Measurements from ENCODE around the gene TPRX1.
"Not testable (repeated sequence)": the region's sequence is repeated elsewhere in the genome, so short reads cannot be mapped to it uniquely, and the experiment has no call there.

TPRX1 gene

DNA sequence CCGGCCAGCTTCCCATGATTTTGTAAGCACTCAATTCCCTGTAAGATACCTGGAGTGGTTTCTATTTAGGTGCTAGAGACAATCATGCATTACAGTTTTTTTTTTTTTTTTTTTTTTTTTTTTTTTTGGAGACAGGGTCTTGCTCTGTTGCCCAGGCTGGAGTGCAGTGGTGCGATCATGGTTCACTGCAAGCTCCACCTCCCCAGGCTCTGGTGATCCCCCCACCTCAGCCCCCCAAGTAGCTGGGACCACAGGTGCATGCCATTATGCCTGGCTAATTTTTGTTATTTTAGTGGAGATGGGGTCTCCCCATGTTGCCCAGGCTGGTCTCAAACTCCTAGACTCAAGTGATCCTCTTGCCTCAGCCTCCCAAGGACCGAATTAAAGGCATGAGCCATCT lies 39.6 kb downstream of the TPRX1 start:
- H3K23ac ChIP-seq (ENCODE audit: low read depth, low read length, poor library complexity); H3K4me1 ChIP-seq (ENCODE audit: control insufficient read depth in 2 of 2, insufficient read depth in 1 of 2, low read depth in 1 of 2, low read length in 2 of 2); H3K18ac ChIP-seq (ENCODE audit: low read length); H3K9ac ChIP-seq (ENCODE audit: low read depth, low read length, poor library complexity); H3K36me3 ChIP-seq (replicated peaks in 1 of 2; ENCODE audit: control insufficient read depth in 2 of 2, insufficient read depth in 2 of 2, low read length in 2 of 2); H2AK5ac ChIP-seq (ENCODE audit: low read depth, low read length); H4K91ac ChIP-seq (ENCODE audit: low read depth, low read length, poor library complexity); H2AFZ ChIP-seq (ENCODE audit: low read length); H2BK120ac ChIP-seq (ENCODE audit: low read depth, low read length); DNase-seq (ENCODE audit: low spot score); H3K14ac ChIP-seq (ENCODE audit: low read length); H3K27ac ChIP-seq (replicated peaks; ENCODE audit: low read length); H2BK12ac ChIP-seq (ENCODE audit: low read length); H3K27me3 ChIP-seq (ENCODE audit: control insufficient read depth in 3 of 3, insufficient read depth in 3 of 3, low read depth in 1 of 3, low read length in 3 of 3); H2BK5ac ChIP-seq (ENCODE audit: low read length); H3K79me1 ChIP-seq (ENCODE audit: low read depth, low read length); H3K4me3 ChIP-seq (ENCODE audit: low read length in 2 of 2); H3K9me3 ChIP-seq (replicated peaks in 1 of 2; ENCODE audit: control insufficient read depth in 2 of 2, insufficient read depth in 1 of 2, low read depth in 1 of 2, low read length in 2 of 2); H2BK15ac ChIP-seq (ENCODE audit: low read length); H3K4me2 ChIP-seq (ENCODE audit: insufficient read depth, low read length, poor library complexity, severe bottlenecking); H4K8ac ChIP-seq (ENCODE audit: low read depth, low read length); H3K4ac ChIP-seq (ENCODE audit: low read length): not testable (repeated sequence)
- no CpG with 5 or more reads among the region's 3 CpGs for WGBS, 2 donors (ENCODE audit: extremely low coverage in 2 of 2, insufficient read length in 2 of 2, insufficient replicate concordance in 1 of 2)

DNA sequence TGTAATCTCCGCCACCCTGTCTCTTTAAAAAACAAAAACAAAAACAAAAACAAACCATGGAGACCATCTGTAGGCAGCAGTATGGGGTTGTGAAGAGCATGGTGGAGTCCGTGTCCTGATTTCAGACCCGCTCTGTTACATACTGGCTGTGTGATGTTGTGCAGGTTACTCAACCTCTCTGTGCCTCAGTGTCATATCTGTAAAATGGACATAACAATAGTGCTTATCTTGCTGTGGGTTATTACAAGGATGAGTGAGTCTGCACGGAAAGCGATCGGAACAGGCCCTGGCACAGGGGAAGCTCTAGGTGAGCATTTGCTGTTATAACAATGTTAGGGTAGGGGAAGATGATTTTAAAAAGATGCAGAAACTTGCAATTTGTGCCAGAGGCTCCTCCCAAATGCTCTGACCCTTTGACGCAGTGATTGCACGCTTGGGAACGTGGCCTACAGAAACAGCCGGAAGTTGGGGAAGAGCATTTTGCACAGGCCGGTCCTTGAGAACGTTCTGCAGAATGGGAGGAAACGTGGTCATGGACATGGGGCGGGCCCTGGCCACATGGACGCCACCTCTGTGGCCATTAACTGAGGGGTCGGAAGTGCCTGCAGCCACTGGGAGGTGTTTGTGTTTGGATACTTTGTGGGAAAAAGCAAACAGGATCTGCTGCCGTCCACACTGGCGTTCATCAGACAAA lies 41.6 kb downstream of the TPRX1 start:
- H3K4me1 ChIP-seq (ENCODE audit: control insufficient read depth in 2 of 2, insufficient read depth in 1 of 2, low read depth in 1 of 2, low read length in 2 of 2): peaks cover 2 to 4% of the 10 kb centered on the region in 2 donors
- peaks cover 6 to 16% of the 10 kb centered on the region in 2 donors for H3K36me3 ChIP-seq (replicated peaks in 1 of 2; ENCODE audit: control insufficient read depth in 2 of 2, insufficient read depth in 2 of 2, low read length in 2 of 2)
- no CpG with 5 or more reads among the region's 18 CpGs for WGBS, 2 donors (ENCODE audit: extremely low coverage in 2 of 2, insufficient read length in 2 of 2, insufficient replicate concordance in 1 of 2)
- peak overlapping the region; percentile 44 for H3K9ac ChIP-seq (ENCODE audit: low read depth, low read length, poor library complexity)
- no peak overlapping the region for H3K23ac ChIP-seq (ENCODE audit: low read depth, low read length, poor library complexity)
- no peak overlapping the region for H4K91ac ChIP-seq (ENCODE audit: low read depth, low read length, poor library complexity)
- no peak overlapping the region for H2AK5ac ChIP-seq (ENCODE audit: low read depth, low read length)
- H3K4ac ChIP-seq (ENCODE audit: low read length): no peak overlapping the region
- H2BK15ac ChIP-seq (ENCODE audit: low read length): no peak overlapping the region
- no peak overlapping the region for H3K4me3 ChIP-seq (ENCODE audit: low read length in 2 of 2)
- H2BK120ac ChIP-seq (ENCODE audit: low read depth, low read length): no peak overlapping the region
- H3K14ac ChIP-seq (ENCODE audit: low read length): no peak overlapping the region
- H3K4me2 ChIP-seq (ENCODE audit: insufficient read depth, low read length, poor library complexity, severe bottlenecking): no peak overlapping the region
- no peak overlapping the region for H2BK12ac ChIP-seq (ENCODE audit: low read length)
- no peak overlapping the region for H3K27ac ChIP-seq (replicated peaks; ENCODE audit: low read length)
- H3K9me3 ChIP-seq (replicated peaks in 1 of 2; ENCODE audit: control insufficient read depth in 2 of 2, insufficient read depth in 1 of 2, low read depth in 1 of 2, low read length in 2 of 2): peaks cover 0 to 2% of the 10 kb centered on the region in 2 donors
- peak overlapping the region; percentile 27 for H3K18ac ChIP-seq (ENCODE audit: low read length)
- H2AFZ ChIP-seq (ENCODE audit: low read length): no peak overlapping the region
- H3K79me1 ChIP-seq (ENCODE audit: low read depth, low read length): peaks cover under 1% of the 10 kb centered on the region
- peaks cover 0 to 2% (median 0%) of the 10 kb centered on the region in 3 experiments for H3K27me3 ChIP-seq (ENCODE audit: control insufficient read depth in 3 of 3, insufficient read depth in 3 of 3, low read depth in 1 of 3, low read length in 3 of 3)
- no peak overlapping the region for H2BK5ac ChIP-seq (ENCODE audit: low read length)
- H4K8ac ChIP-seq (ENCODE audit: low read depth, low read length): no peak overlapping the region
- DNase-seq (ENCODE audit: low spot score): no peak

DNA sequence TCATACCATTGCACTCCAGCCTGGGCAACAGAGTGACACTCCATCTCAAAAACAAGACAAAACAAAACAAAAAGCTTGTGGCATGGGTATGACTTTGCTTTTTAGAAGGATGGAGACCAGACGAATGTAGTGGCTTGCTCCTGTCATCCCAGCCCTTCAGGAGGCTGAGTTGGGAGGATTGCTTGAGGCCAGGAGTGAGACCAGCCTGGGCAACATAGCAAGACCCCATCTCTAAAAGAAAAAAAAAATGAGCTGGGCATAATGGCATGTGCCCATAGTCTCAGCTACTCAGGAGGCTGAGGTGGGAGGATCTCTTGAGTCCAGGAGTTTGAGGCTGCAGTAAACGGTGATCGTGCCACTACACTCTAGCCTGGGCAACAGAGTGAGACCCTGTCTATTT lies 42.2 kb downstream of the TPRX1 start:
- Histone ChIP-seq H3K9ac (ENCODE audit: low read depth, low read length, poor library complexity) (no peak overlapping the region), H2BK12ac (ENCODE audit: low read length) (no peak overlapping the region), H3K4me1 (ENCODE audit: control insufficient read depth in 2 of 2, insufficient read depth in 1 of 2, low read depth in 1 of 2, low read length in 2 of 2) (peaks cover 2 to 4% of the 10 kb centered on the region in 2 donors), H4K8ac (ENCODE audit: low read depth, low read length) (no peak overlapping the region), H3K36me3 (replicated peaks in 1 of 2; ENCODE audit: control insufficient read depth in 2 of 2, insufficient read depth in 2 of 2, low read length in 2 of 2) (peaks cover 11 to 22% of the 10 kb centered on the region in 2 donors), H3K18ac (ENCODE audit: low read length) (no peak overlapping the region), H3K79me1 (ENCODE audit: low read depth, low read length) (peaks cover 1% of the 10 kb centered on the region), H3K4me2 (ENCODE audit: insufficient read depth, low read length, poor library complexity, severe bottlenecking) (no peak overlapping the region), H4K91ac (ENCODE audit: low read depth, low read length, poor library complexity) (no peak overlapping the region), H3K27ac (replicated peaks; ENCODE audit: low read length) (no peak overlapping the region), H2BK5ac (ENCODE audit: low read length) (no peak overlapping the region), H3K14ac (ENCODE audit: low read length) (no peak overlapping the region), H3K4me3 (ENCODE audit: low read length in 2 of 2) (no peak overlapping the region), H3K27me3 (ENCODE audit: control insufficient read depth in 3 of 3, insufficient read depth in 3 of 3, low read depth in 1 of 3, low read length in 3 of 3) (peaks cover 0 to 2% (median 0%) of the 10 kb centered on the region in 3 experiments), H2BK120ac (ENCODE audit: low read depth, low read length) (no peak overlapping the region), H2AFZ (ENCODE audit: low read length) (no peak overlapping the region), H3K4ac (ENCODE audit: low read length) (no peak overlapping the region), H3K9me3 (replicated peaks in 1 of 2; ENCODE audit: control insufficient read depth in 2 of 2, insufficient read depth in 1 of 2, low read depth in 1 of 2, low read length in 2 of 2) (peaks cover 0 to 2% of the 10 kb centered on the region in 2 donors), H2BK15ac (ENCODE audit: low read length) (no peak overlapping the region), H3K23ac (ENCODE audit: low read depth, low read length, poor library complexity) (no peak overlapping the region), H2AK5ac (ENCODE audit: low read depth, low read length) (no peak overlapping the region)
- WGBS, 2 donors (ENCODE audit: extremely low coverage in 2 of 2, insufficient read length in 2 of 2, insufficient replicate concordance in 1 of 2): no CpG with 5 or more reads among the region's 3 CpGs
- DNase-seq (ENCODE audit: low spot score): no peak

DNA sequence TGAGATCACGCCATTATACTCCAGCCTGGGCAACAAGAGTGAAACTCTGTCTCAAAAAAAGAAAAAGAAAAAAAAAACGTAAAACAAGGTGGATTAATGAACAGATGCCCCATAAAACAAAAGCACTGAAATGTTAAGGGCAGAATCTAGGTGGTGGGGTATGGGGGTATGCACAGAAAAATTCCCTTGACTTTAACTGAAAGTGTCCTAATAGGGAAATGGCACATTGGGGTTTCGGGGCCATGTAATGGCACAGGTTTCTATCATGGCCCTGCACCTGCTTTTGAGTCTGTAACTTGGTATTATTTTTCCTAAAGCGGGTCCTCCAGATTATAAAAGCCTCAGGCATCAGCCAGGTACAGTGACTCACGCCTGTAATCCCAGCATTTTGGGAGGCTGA lies 42.8 kb downstream of the TPRX1 start:
- H4K8ac ChIP-seq (ENCODE audit: low read depth, low read length): no peak overlapping the region
- H3K4me2 ChIP-seq (ENCODE audit: insufficient read depth, low read length, poor library complexity, severe bottlenecking): no peak overlapping the region
- H2BK5ac ChIP-seq (ENCODE audit: low read length): no peak overlapping the region
- WGBS, 2 donors (ENCODE audit: extremely low coverage in 2 of 2, insufficient read length in 2 of 2, insufficient replicate concordance in 1 of 2): no CpG with 5 or more reads among the region's 5 CpGs
- no peak overlapping the region for H3K18ac ChIP-seq (ENCODE audit: low read length)
- H3K79me1 ChIP-seq (ENCODE audit: low read depth, low read length): peaks cover 1% of the 10 kb centered on the region
- no peak overlapping the region for H4K91ac ChIP-seq (ENCODE audit: low read depth, low read length, poor library complexity)
- no peak overlapping the region for H3K23ac ChIP-seq (ENCODE audit: low read depth, low read length, poor library complexity)
- H3K9ac ChIP-seq (ENCODE audit: low read depth, low read length, poor library complexity): no peak overlapping the region
- H2BK120ac ChIP-seq (ENCODE audit: low read depth, low read length): no peak overlapping the region
- H3K4me1 ChIP-seq (ENCODE audit: control insufficient read depth in 2 of 2, insufficient read depth in 1 of 2, low read depth in 1 of 2, low read length in 2 of 2): peaks cover 2 to 4% of the 10 kb centered on the region in 2 donors
- no peak for DNase-seq (ENCODE audit: low spot score)
- H2BK12ac ChIP-seq (ENCODE audit: low read length): no peak overlapping the region
- H3K14ac ChIP-seq (ENCODE audit: low read length): no peak overlapping the region
- no peak overlapping the region for H3K4ac ChIP-seq (ENCODE audit: low read length)
- peaks cover 0 to 2% of the 10 kb centered on the region in 2 donors for H3K9me3 ChIP-seq (replicated peaks in 1 of 2; ENCODE audit: control insufficient read depth in 2 of 2, insufficient read depth in 1 of 2, low read depth in 1 of 2, low read length in 2 of 2)
- H2AK5ac ChIP-seq (ENCODE audit: low read depth, low read length): no peak overlapping the region
- no peak overlapping the region for H2AFZ ChIP-seq (ENCODE audit: low read length)
- H3K36me3 ChIP-seq (replicated peaks in 1 of 2; ENCODE audit: control insufficient read depth in 2 of 2, insufficient read depth in 2 of 2, low read length in 2 of 2): peaks cover 17 to 28% of the 10 kb centered on the region in 2 donors
- no peak overlapping the region for H3K4me3 ChIP-seq (ENCODE audit: low read length in 2 of 2)
- H2BK15ac ChIP-seq (ENCODE audit: low read length): no peak overlapping the region
- no peak overlapping the region for H3K27ac ChIP-seq (replicated peaks; ENCODE audit: low read length)
- H3K27me3 ChIP-seq (ENCODE audit: control insufficient read depth in 3 of 3, insufficient read depth in 3 of 3, low read depth in 1 of 3, low read length in 3 of 3): peaks cover 0 to 2% (median 0%) of the 10 kb centered on the region in 3 experiments
